GM18508 (cell line): ENCODE data around the gene SMPD4.
A peak's percentile ranks its signal among the peaks of the same experiment; 100 is the strongest.
"Not testable (repeated sequence)": the region's sequence is repeated elsewhere in the genome, so short reads cannot be mapped to it uniquely, and the experiment has no call there.

Source experiments
- ATAC-seq: cut with Tn5 transposase; IDR thresholded peaks from one replicate; pipeline ENCODE4 v1.9.1; 2021; ENCODE audit warnings: moderate number of reproducible peaks; ENCODE audit not compliant: insufficient read depth, unreplicated experiment

SMPD4 gene

GRCh38 chr2:130187859-130188792, 6.7 kb upstream of the SMPD4 start:
- not testable (repeated sequence) for ATAC-seq

GRCh38 chr2:130187268-130187667, 5.9 kb upstream of the SMPD4 start:
- ATAC-seq: no peak

- ATAC-seq: no peak
These were observed 5.0 kb upstream of the SMPD4 start for GRCh38 chr2:130186391-130186790.

GRCh38 chr2:130185896-130186295, 4.5 kb upstream of the SMPD4 start:
- no peak for ATAC-seq

- no peak for ATAC-seq
These were observed 4.0 kb upstream of the SMPD4 start for GRCh38 chr2:130185436-130185835.

- no peak for ATAC-seq
These were observed 2.3 kb upstream of the SMPD4 start for GRCh38 chr2:130183512-130184373.

- ATAC-seq: peak; percentile 5
These were observed 1.6 kb upstream of the SMPD4 start for GRCh38 chr2:130182826-130183511.

GRCh38 chr2:130181880-130182682, 679 bp upstream of the SMPD4 start, which contains the start of gene MZT2B:
MZT2B (plus strand) TSS chr2:130182262; CDS start chr2:130182283, 21 bp downstream.
- peak; percentile 60 for ATAC-seq

- not testable (repeated sequence) for ATAC-seq
These were observed 738 bp downstream of the SMPD4 start for GRCh38 chr2:130180404-130181324.

GRCh38 chr2:130174866-130175265, 6.5 kb downstream of the SMPD4 start:
- not testable (repeated sequence) for ATAC-seq

GRCh38 chr2:130169896-130170295, 11.5 kb downstream of the SMPD4 start:
- ATAC-seq: no peak

GRCh38 chr2:130169163-130169562, 12.2 kb downstream of the SMPD4 start:
- ATAC-seq: not testable (repeated sequence)

- ATAC-seq: not testable (repeated sequence)
These were observed 14.8 kb downstream of the SMPD4 start for GRCh38 chr2:130166611-130167010.

- ATAC-seq: no peak
These were observed 15.9 kb downstream of the SMPD4 start for GRCh38 chr2:130165293-130166016.

- no peak for ATAC-seq
These were observed 18.4 kb downstream of the SMPD4 start for GRCh38 chr2:130162968-130163367.

- ATAC-seq: not testable (repeated sequence)
These were observed 18.9 kb downstream of the SMPD4 start for GRCh38 chr2:130162486-130162885.

- ATAC-seq: not testable (repeated sequence)
These were observed 20.3 kb downstream of the SMPD4 start for GRCh38 chr2:130160838-130161705.
